Loucy (cell line): ENCODE results near the gene DEUP1.

Experiments
- EZH2phosphoT487 ChIP-seq: fragments of 200-600 bp; IDR thresholded peaks from 2 replicates; pipeline ENCODE4 v1.6.1; 2018; ENCODE audit warnings: antibody characterized with exemption, mild to moderate bottlenecking, moderate library complexity, borderline replicate concordance
- TF ChIP-seq, protein P1 (sequence below): fragments of 200-600 bp; sonication (generic); conservative IDR thresholded peaks from 2 replicates; pipeline ENCODE4 v1.5.1; 2014; ENCODE audit warnings: mild to moderate bottlenecking, antibody characterized with exemption, low read length

DNA sequence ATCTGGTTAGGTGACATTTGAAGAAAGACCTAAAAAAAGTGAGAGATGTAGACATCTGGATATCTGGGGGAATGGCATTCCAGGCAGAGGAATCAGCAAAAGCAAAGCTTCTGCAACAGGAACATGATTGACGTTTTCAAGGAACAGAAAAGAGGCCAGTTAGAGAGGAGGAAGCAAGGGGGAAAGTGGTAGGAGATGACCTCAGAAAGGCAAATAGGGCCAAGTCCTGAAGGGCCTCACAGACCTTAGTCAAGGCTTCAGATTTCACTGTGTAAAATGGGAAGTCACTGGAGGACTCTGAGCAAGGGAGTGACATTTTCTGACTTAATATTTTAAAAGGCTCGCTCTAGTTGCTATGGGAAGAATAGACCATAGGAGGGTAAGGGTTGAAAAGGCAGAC is 9.7 kb downstream of the DEUP1 start:
- TF ChIP-seq, protein P1, sequence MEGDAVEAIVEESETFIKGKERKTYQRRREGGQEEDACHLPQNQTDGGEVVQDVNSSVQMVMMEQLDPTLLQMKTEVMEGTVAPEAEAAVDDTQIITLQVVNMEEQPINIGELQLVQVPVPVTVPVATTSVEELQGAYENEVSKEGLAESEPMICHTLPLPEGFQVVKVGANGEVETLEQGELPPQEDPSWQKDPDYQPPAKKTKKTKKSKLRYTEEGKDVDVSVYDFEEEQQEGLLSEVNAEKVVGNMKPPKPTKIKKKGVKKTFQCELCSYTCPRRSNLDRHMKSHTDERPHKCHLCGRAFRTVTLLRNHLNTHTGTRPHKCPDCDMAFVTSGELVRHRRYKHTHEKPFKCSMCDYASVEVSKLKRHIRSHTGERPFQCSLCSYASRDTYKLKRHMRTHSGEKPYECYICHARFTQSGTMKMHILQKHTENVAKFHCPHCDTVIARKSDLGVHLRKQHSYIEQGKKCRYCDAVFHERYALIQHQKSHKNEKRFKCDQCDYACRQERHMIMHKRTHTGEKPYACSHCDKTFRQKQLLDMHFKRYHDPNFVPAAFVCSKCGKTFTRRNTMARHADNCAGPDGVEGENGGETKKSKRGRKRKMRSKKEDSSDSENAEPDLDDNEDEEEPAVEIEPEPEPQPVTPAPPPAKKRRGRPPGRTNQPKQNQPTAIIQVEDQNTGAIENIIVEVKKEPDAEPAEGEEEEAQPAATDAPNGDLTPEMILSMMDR: no peak
- TF ChIP-seq EZH2phosphoT487: no peak
